ENCODE data around the gene C11orf98.

- TF ChIP-seq CTCF (IDR thresholded peaks at IDR 0.05) (no peak), EP300 (IDR thresholded peaks at IDR 0.05; ENCODE audit: low read depth) (no peak)
These were observed 43.4 kb upstream of the C11orf98 start for GRCh38 chr11:62708392-62708791.

Data from transverse colon (tissue), 3 donors.